Endothelial cell of umbilical vein (primary cell): ENCODE results near the gene CPSF2. TPM values are rescaled to one million over a fixed set of nuclear protein-coding genes. Genes with fewer than 3 reads are reported as not detected.

Experiments
- BruUV-seq: library from RNA; stranded (reverse); fragments of 400-500 nt; replicated peaks from 2 replicates; lab custom pipeline; 2021; lab: Mats Ljungman, UMichigan
- CTCF ChIA-PET: fragments of 300-600, 350-600 bp; sonication (Branson Sonifier 250); formaldehyde crosslinking; loops from one replicate; lab custom pipeline; 2021; ENCODE audit warnings: antibody characterized with exemption, inconsistent platforms; lab: Charles Lee
- POLR2A ChIA-PET: fragments of 300-600, 350-600 bp; sonication (Branson Sonifier 250); formaldehyde crosslinking; loops from one replicate; lab custom pipeline; 2021; ENCODE audit warnings: antibody characterized with exemption, inconsistent platforms; lab: Charles Lee
- DNase-seq: peaks from one replicate; pipeline ENCODE4 v3.0.0-alpha.2; 2011; ENCODE audit warnings: low read depth, low spot score
- FAIRE-seq: peaks from 2 replicates; lab custom pipeline; 2011; peaks lifted over from hg19 to GRCh38; lab: Jason Lieb, UNC
- H2AFZ ChIP-seq: 2 replicates; pipeline ENCODE4 v1.6.0; 2012; ENCODE audit warnings: low read depth, low read length, control low read depth, inconsistent platforms
- H3K27ac ChIP-seq: 2 replicates; pipeline ENCODE4 v1.5.1; 2011; ENCODE audit warnings: low read depth, mild to moderate bottlenecking, control low read depth, low read length, moderate library complexity; ENCODE audit not compliant: insufficient read depth
- H3K27me3 ChIP-seq, 2 experiments: 2 replicates each; pipeline versions ENCODE4 v1.6.0 to v1.6.1; 2011; ENCODE audit warnings: low read length in 2 of 2, mixed read lengths in 1 of 2; ENCODE audit not compliant: control insufficient read depth in 2 of 2, insufficient read depth in 2 of 2
- H3K36me3 ChIP-seq, 2 experiments: 2 replicates in 1 of 2; 3 replicates in 1 of 2; pipeline ENCODE4 v1.5.1; 2011; ENCODE audit warnings: low read length in 2 of 2, mild to moderate bottlenecking in 1 of 2, moderate library complexity in 1 of 2; ENCODE audit not compliant: control insufficient read depth in 2 of 2, insufficient read depth in 2 of 2; ENCODE audit errors: extremely low read depth in 1 of 2
- H3K4me1 ChIP-seq: 3 replicates; pipeline ENCODE4 v1.5.1; 2011; ENCODE audit warnings: mild to moderate bottlenecking, low read length; ENCODE audit not compliant: control insufficient read depth, insufficient read depth; ENCODE audit errors: extremely low read depth
- H3K4me2 ChIP-seq: 2 replicates; pipeline ENCODE4 v1.6.1; 2011; ENCODE audit warnings: low read length, control low read depth, mixed read lengths; ENCODE audit not compliant: insufficient read depth
- H3K4me3 ChIP-seq, 3 experiments: fragments of 200-600 bp in 1 of 3; sonication (generic), shearing (Covaris generic) in 1 of 3; replicated peaks in 1 of 3; 2 replicates each; pipeline ENCODE4 v1.5.1; 2011 to 2016; ENCODE audit warnings: control low read depth in 3 of 3, low read length in 3 of 3, mild to moderate bottlenecking in 2 of 3, inconsistent platforms in 1 of 3, low read depth in 1 of 3, moderate library complexity in 1 of 3; ENCODE audit not compliant: insufficient read depth in 1 of 3
- H3K79me2 ChIP-seq: 2 replicates; pipeline ENCODE4 v1.6.0; 2012; ENCODE audit warnings: low read length, inconsistent platforms; ENCODE audit not compliant: control insufficient read depth, insufficient read depth
- H3K9ac ChIP-seq: replicated peaks from 2 replicates; pipeline ENCODE3; 2011; ENCODE audit warnings: low read length, control low read depth; ENCODE audit not compliant: insufficient read depth; ENCODE audit errors: extremely low read depth
- H3K9me1 ChIP-seq: replicated peaks from 3 replicates; pipeline ENCODE4 v1.6.0; 2011; ENCODE audit warnings: mild to moderate bottlenecking, low read length; ENCODE audit not compliant: control insufficient read depth, insufficient read depth; ENCODE audit errors: extremely low read depth
- H3K9me3 ChIP-seq: replicated peaks from 2 replicates; pipeline ENCODE4 v1.5.1; 2012; ENCODE audit warnings: low read length, inconsistent platforms; ENCODE audit not compliant: control insufficient read depth, insufficient read depth
- H4K20me1 ChIP-seq: replicated peaks from 2 replicates; pipeline ENCODE3; 2011; ENCODE audit warnings: mild to moderate bottlenecking, low read length; ENCODE audit not compliant: control insufficient read depth, insufficient read depth; ENCODE audit errors: extremely low read depth
- CTCF ChIP-seq, 2 donors: IDR thresholded peaks; 1 replicate in 1 of 2; 2 replicates in 1 of 2; pipeline ENCODE4 v1.5.1; 2011; ENCODE audit warnings: low read length in 2 of 2, mild to moderate bottlenecking in 2 of 2, moderate library complexity in 2 of 2, control low read depth in 1 of 2, inconsistent platforms in 1 of 2, low read depth in 1 of 2; ENCODE audit not compliant: insufficient read depth in 1 of 2; ENCODE audit errors: extremely low read depth in 1 of 2
- EZH2 ChIP-seq: IDR thresholded peaks from 2 replicates; pipeline ENCODE4 v1.6.1; 2012; ENCODE audit warnings: borderline replicate concordance, low read depth, mild to moderate bottlenecking, moderate library complexity, low read length, inconsistent platforms; ENCODE audit not compliant: severe bottlenecking
- FOS ChIP-seq: IDR thresholded peaks from 2 replicates; pipeline ENCODE4 v1.6.1; 2011; ENCODE audit warnings: mild to moderate bottlenecking, low read length, moderate library complexity, borderline replicate concordance; ENCODE audit not compliant: insufficient read depth
- GATA2 ChIP-seq: IDR thresholded peaks from 2 replicates; pipeline ENCODE4 v1.7.0; 2011; ENCODE audit warnings: low read depth, mild to moderate bottlenecking, moderate library complexity, mixed read lengths, low read length; ENCODE audit not compliant: insufficient read length, insufficient read depth
- JUN ChIP-seq: IDR thresholded peaks from 2 replicates; pipeline ENCODE4 v1.6.1; 2011; ENCODE audit warnings: borderline replicate concordance, low read depth; ENCODE audit not compliant: insufficient read length, insufficient read depth
- MAX ChIP-seq: IDR thresholded peaks from 2 replicates; pipeline ENCODE4 v1.6.1; 2011; ENCODE audit not compliant: insufficient read depth, insufficient read length
- MYC ChIP-seq: IDR thresholded peaks from one replicate; pipeline ENCODE4 v1.6.1; 2011; ENCODE audit warnings: mild to moderate bottlenecking, low read depth, low read length
- POLR2A ChIP-seq: IDR thresholded peaks from 2 replicates; pipeline ENCODE4 v1.6.1; 2012; ENCODE audit warnings: low read depth, mild to moderate bottlenecking, control low read depth, low read length
- POLR2AphosphoS5 ChIP-seq: IDR thresholded peaks from 2 replicates; pipeline ENCODE4 v1.6.1; 2012; ENCODE audit warnings: low read depth, mild to moderate bottlenecking, control low read depth, low read length, moderate library complexity; ENCODE audit not compliant: insufficient read depth
- dilution Hi-C: fragments of 300-500 bp; cut with MboI; formaldehyde crosslinking; loops from one replicate; pipeline ENCODE4 v1.15.0; 2019; ENCODE audit warnings: low sequenced_read_pairs; ENCODE audit not compliant: extremely low pct_ligation_motif_present
- intact Hi-C: fragments of 100-400 bp; cut with micrococcal nuclease; formaldehyde crosslinking; loops from one replicate; pipeline ENCODE4 v1.10.0; 2022
- polyA plus RNA-seq, 4 experiments: library from polyadenylated mRNA; depleted of rRNA in 3 of 4; stranded (reverse) in 3 of 4; unstranded in 1 of 4; fragments of >200 nt; gene quantifications; 2 replicates each; pipeline versions ENCODE4 v1.2.1 to v1.2.3, GENCODE V29; 2011 to 2012; ENCODE audit warnings: missing spikeins in 1 of 4
- total RNA-seq: library from RNA; stranded (reverse); gene quantifications from 2 replicates; pipeline ENCODE4 v1.2.3, GENCODE V29; 2021

CPSF2 gene
- total and polyA plus RNA-seq, 2 donors (not counting 3 experiments of a cell fraction or from before 2014, with no cell fraction given): 8.3 to 81.7 TPM

- intact Hi-C loops: loop anchor here (5.0 to 10.0 kb wide), 3 partner anchors 127 to 1075 kb away; partner anchors contain the start of genes FBLN5, LYSET and MOAP1
- H2AFZ ChIP-seq: no peak overlapping the region
- no peak overlapping the region for H3K9ac ChIP-seq
- H3K27ac ChIP-seq: no peak overlapping the region
- BruUV-seq: no TSS peak
- no peaks in the 10 kb centered on the region for H4K20me1 ChIP-seq
- POLR2A ChIA-PET: no interaction called here
- no peak overlapping the region for H3K4me2 ChIP-seq
- H3K9me3 ChIP-seq: no peaks in the 10 kb centered on the region
- peaks cover 5% of the 10 kb centered on the region for H3K79me2 ChIP-seq
- no peaks in the 10 kb centered on the region for H3K36me3 ChIP-seq
- DNase-seq: no peak
- H3K4me1 ChIP-seq: peaks cover 5% of the 10 kb centered on the region
- CTCF ChIA-PET: interaction anchor here (4.0 kb wide), 1 partner anchor 12 kb away, joined by 145 read pairs; the partner anchor contains the start of genes CPSF2 and NDUFB1
- dilution Hi-C loops: no loop called here
- TF ChIP-seq GATA2 (no peak), MYC (no peak), POLR2A (no peak), JUN (no peak), FOS (no peak), EZH2 (no peak), CTCF (IDR thresholded peaks at IDR 0.05; ENCODE audit: extremely low read depth in 1 of 2, insufficient read depth in 1 of 2, low read depth in 1 of 2, low read length in 2 of 2) (no peak), MAX (no peak), POLR2AphosphoS5 (no peak)
- FAIRE-seq: no peak
- no peaks in the 10 kb centered on the region for H3K9me1 ChIP-seq
- no peak overlapping the region for H3K4me3 ChIP-seq
- H3K27me3 ChIP-seq: peaks cover 0 to 1% of the 10 kb centered on the region in 2 experiments
Observed at GRCh38 chr14:92109490-92109889, 12.3 kb upstream of the CPSF2 start.
